Hepatocyte (in vitro differentiated cells): ENCODE data around the gene CCBE1. TPM values are rescaled to one million over a fixed set of nuclear protein-coding genes. Genes with fewer than 3 reads are reported as not detected.

Source experiments
- DNase-seq: peaks from one replicate; pipeline ENCODE4 v3.0.0-alpha.2; 2016; ENCODE audit warnings: low spot score
- H2AFZ ChIP-seq: fragments of 200-600 bp; sonication (generic); 2 replicates; pipeline ENCODE4 v1.6.0; 2016; ENCODE audit warnings: antibody characterized with exemption, mild to moderate bottlenecking
- H3K27ac ChIP-seq: fragments of 200-600 bp; sonication (generic); 2 replicates; pipeline ENCODE4 v1.5.1; 2016; ENCODE audit warnings: mild to moderate bottlenecking
- H3K27me3 ChIP-seq: fragments of 200-600 bp; sonication (generic); 2 replicates; pipeline ENCODE4 v1.6.1; 2016
- H3K36me3 ChIP-seq: fragments of 200-600 bp; sonication (generic); replicated peaks from 2 replicates; pipeline ENCODE4 v1.5.1; 2016; ENCODE audit warnings: low read depth; ENCODE audit not compliant: insufficient read depth
- H3K4me1 ChIP-seq: fragments of 200-600 bp; sonication (generic); 2 replicates; pipeline ENCODE4 v1.5.1; 2016; ENCODE audit warnings: mild to moderate bottlenecking, moderate library complexity; ENCODE audit not compliant: insufficient read depth
- H3K4me2 ChIP-seq: fragments of 200-600 bp; sonication (generic); 2 replicates; pipeline ENCODE4 v1.6.0; 2016
- H3K4me3 ChIP-seq: fragments of 200-600 bp; sonication (generic); 2 replicates; pipeline ENCODE4 v1.5.1; 2016; ENCODE audit warnings: mild to moderate bottlenecking
- H3K79me2 ChIP-seq: fragments of 200-600 bp; sonication (generic); 2 replicates; pipeline ENCODE4 v1.6.0; 2017; ENCODE audit warnings: mild to moderate bottlenecking
- H3K9me2 ChIP-seq: fragments of 200-600 bp; sonication (generic); replicated peaks from 2 replicates; pipeline ENCODE4 v1.6.0; 2017; ENCODE audit warnings: mild to moderate bottlenecking; ENCODE audit not compliant: insufficient read depth
- H3K9me3 ChIP-seq: fragments of 200-600 bp; sonication (generic); 2 replicates; pipeline ENCODE4 v1.5.1; 2016; ENCODE audit warnings: low read depth, mild to moderate bottlenecking
- H4K20me1 ChIP-seq: fragments of 200-600 bp; sonication (generic); 2 replicates; pipeline ENCODE4 v1.6.0; 2016; ENCODE audit warnings: mild to moderate bottlenecking; ENCODE audit not compliant: insufficient read depth, poor library complexity, severe bottlenecking
- EZH2 ChIP-seq: fragments of 200-600 bp; sonication (generic); IDR thresholded peaks from 2 replicates; pipeline ENCODE4 v1.6.1; 2016; ENCODE audit warnings: antibody characterized with exemption, mild to moderate bottlenecking, borderline replicate concordance
- EZH2phosphoT487 ChIP-seq: fragments of 200-600 bp; sonication (generic); IDR thresholded peaks from one replicate; pipeline ENCODE4 v1.6.1; 2018; ENCODE audit warnings: antibody characterized with exemption, mild to moderate bottlenecking, low read depth, moderate library complexity; ENCODE audit not compliant: unreplicated experiment, severe bottlenecking
- whole genome bisulfite sequencing: methylation state at CpG from one replicate; pipeline ENCODE4 v1.1.6; 2016; ENCODE audit warnings: low lambda C conversion rate; ENCODE audit errors: missing lambda C conversion rate; 5-methylcytosine and 5-hydroxymethylcytosine counted together
- polyA plus RNA-seq: library from polyadenylated mRNA; unstranded; fragments of >200 nt; fragmentation: Nextera tagmentation; extraction: Ambion mirVana; gene quantifications from 2 replicates; pipeline ENCODE4 v1.2.1, GENCODE V29; 2016
- total RNA-seq: library from RNA; depleted of rRNA; stranded (reverse); fragments of >200 nt; gene quantifications from 2 replicates; pipeline ENCODE4 v1.2.3, GENCODE V29; 2014
- TF ChIP-seq, protein P1 (sequence below): fragments of 200-600 bp; sonication (generic); IDR thresholded peaks from 2 replicates; pipeline ENCODE4 v1.5.1; 2016; ENCODE audit warnings: antibody characterized with exemption, mild to moderate bottlenecking; ENCODE audit not compliant: poor library complexity

Gene CCBE1
- total and polyA plus RNA-seq, 2 experiments from 2014 or later: 3.1 to 9.2 TPM

DNA sequence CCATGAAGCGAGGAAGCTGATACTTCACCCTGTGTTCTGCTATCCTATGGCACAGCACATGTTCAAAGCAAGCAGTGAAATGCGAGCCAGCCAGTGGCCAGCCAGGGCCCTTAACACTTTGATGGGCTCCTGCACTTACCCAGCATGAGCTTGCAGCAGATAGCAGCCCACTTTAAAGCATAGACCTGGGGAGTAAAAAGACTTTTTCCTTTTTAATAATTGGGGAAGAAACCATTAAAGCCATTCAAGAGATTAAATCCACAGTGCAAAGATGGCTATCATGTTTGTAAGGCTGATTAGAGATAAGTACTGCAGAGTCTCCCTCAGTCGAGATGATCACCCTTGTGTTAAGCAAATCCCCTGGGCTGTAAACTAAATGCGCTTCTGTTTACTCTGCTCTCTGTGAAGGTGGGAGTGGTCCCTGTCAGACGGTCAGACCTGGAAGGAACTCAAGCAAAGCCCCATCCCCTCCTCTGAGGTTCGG lies 15.7 kb downstream of the CCBE1 start:
- H3K27me3 ChIP-seq: peaks cover 72% of the 10 kb centered on the region
- peak overlapping the region; percentile 1 for H3K4me2 ChIP-seq
- H4K20me1 ChIP-seq: no peaks in the 10 kb centered on the region
- H3K27ac ChIP-seq: no peak overlapping the region
- H2AFZ ChIP-seq: no peak overlapping the region
- DNase-seq: no peak
- no peaks in the 10 kb centered on the region for H3K9me2 ChIP-seq
- no peaks in the 10 kb centered on the region for H3K36me3 ChIP-seq
- H3K4me3 ChIP-seq: no peak overlapping the region
- peaks cover 15% of the 10 kb centered on the region for H3K4me1 ChIP-seq
- TF ChIP-seq EZH2 (no peak), EZH2phosphoT487 (no peak)
- TF ChIP-seq, protein P1, sequence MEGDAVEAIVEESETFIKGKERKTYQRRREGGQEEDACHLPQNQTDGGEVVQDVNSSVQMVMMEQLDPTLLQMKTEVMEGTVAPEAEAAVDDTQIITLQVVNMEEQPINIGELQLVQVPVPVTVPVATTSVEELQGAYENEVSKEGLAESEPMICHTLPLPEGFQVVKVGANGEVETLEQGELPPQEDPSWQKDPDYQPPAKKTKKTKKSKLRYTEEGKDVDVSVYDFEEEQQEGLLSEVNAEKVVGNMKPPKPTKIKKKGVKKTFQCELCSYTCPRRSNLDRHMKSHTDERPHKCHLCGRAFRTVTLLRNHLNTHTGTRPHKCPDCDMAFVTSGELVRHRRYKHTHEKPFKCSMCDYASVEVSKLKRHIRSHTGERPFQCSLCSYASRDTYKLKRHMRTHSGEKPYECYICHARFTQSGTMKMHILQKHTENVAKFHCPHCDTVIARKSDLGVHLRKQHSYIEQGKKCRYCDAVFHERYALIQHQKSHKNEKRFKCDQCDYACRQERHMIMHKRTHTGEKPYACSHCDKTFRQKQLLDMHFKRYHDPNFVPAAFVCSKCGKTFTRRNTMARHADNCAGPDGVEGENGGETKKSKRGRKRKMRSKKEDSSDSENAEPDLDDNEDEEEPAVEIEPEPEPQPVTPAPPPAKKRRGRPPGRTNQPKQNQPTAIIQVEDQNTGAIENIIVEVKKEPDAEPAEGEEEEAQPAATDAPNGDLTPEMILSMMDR: no peak
- H3K9me3 ChIP-seq: no peaks in the 10 kb centered on the region
- H3K79me2 ChIP-seq: no peaks in the 10 kb centered on the region
- WGBS: 18% methylated on average over 6 of the region's 6 CpGs

DNA sequence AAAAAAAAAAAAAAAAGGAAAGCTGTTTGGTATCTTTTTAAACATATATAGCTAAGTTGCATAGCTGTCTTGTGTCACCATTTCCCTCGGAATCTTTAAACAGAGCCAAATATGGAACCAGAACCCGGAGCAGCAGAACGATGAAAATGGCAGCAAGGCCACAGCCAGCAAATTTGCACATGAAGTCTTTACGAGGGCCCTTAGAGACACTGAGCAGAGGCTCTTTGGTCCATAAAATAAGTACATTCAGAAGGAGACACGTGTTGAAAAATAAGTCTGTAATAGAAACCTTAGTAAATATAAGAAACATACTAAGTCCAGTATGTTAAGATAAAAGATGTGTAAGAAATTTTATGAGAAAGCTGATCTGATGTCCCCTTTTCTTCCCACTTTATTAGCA lies 16.2 kb downstream of the CCBE1 start:
- Histone ChIP-seq H3K27me3 (peaks cover 72% of the 10 kb centered on the region), H3K79me2 (no peaks in the 10 kb centered on the region), H3K9me2 (no peaks in the 10 kb centered on the region), H3K27ac (no peak overlapping the region), H3K4me1 (peaks cover 15% of the 10 kb centered on the region), H4K20me1 (no peaks in the 10 kb centered on the region), H3K4me3 (no peak overlapping the region), H3K9me3 (no peaks in the 10 kb centered on the region), H2AFZ (no peak overlapping the region), H3K36me3 (no peaks in the 10 kb centered on the region), H3K4me2 (peak overlapping the region; percentile 1)
- WGBS: 45% methylated on average over 5 of the region's 5 CpGs
- no peak for TF ChIP-seq EZH2
- DNase-seq: no peak

DNA sequence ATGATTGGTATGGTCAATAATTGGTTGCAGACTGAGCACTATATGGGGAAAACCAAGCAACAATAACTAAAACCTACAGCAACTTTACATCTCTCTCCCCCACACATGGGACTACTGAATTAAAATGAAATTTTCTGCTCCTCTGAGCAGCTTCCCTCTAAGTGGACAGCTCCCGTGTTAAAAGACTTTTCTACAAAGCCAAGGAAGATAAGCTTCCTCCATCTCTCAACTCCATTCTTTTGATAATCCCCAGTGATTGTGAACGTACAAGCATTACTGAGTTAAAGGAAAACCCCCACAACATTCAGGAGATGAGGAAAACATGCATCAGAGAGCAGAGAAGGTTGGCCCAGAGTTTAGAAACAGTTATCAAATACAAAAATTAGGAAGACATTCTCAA lies 21.9 kb downstream of the CCBE1 start:
- Histone ChIP-seq H3K79me2 (no peaks in the 10 kb centered on the region), H3K4me2 (no peak overlapping the region)
- TF ChIP-seq EZH2 (no peak), EZH2phosphoT487 (no peak)
- TF ChIP-seq, protein P1: no peak

DNA sequence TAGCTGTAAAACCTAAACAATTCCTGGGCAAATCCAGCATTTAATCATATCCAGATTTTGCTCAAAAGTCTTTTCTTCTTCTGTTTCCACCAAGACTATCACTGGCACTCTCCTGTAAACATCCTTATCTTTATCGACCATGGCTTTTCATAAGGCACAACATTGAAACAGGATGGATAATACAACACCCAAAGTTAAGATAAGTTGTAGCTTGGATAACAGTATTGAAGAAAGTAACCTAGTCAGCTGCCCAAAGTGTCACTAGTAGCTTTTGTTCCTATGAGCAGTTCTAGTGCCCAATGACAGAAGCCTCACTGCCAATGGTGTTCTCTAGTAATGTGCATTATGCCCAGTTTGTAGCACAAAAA lies 22.3 kb downstream of the CCBE1 start:
- Histone ChIP-seq H3K4me3 (no peak overlapping the region), H3K4me2 (no peak overlapping the region), H3K9me2 (no peaks in the 10 kb centered on the region), H2AFZ (no peak overlapping the region), H3K4me1 (no peaks in the 10 kb centered on the region), H3K9me3 (no peaks in the 10 kb centered on the region), H3K27ac (no peak overlapping the region), H3K36me3 (no peaks in the 10 kb centered on the region), H3K27me3 (peaks cover 33% of the 10 kb centered on the region), H4K20me1 (no peaks in the 10 kb centered on the region), H3K79me2 (no peaks in the 10 kb centered on the region)
- WGBS: 19% methylated on average over 1 of the region's 1 CpG
- DNase-seq: no peak
- TF ChIP-seq, protein P1: no peak
- TF ChIP-seq EZH2phosphoT487 (no peak), EZH2 (no peak)

More for the DNA sequence above, 21.9 kb downstream of the CCBE1 start:
- Histone ChIP-seq H3K27ac (no peak overlapping the region), H3K36me3 (no peaks in the 10 kb centered on the region), H3K27me3 (peaks cover 33% of the 10 kb centered on the region), H3K4me1 (no peaks in the 10 kb centered on the region), H3K4me3 (no peak overlapping the region), H2AFZ (no peak overlapping the region), H3K9me2 (no peaks in the 10 kb centered on the region), H3K9me3 (no peaks in the 10 kb centered on the region), H4K20me1 (no peaks in the 10 kb centered on the region)
- WGBS: 22% methylated on average over 2 of the region's 2 CpGs
- DNase-seq: no peak
